Neural crest cell (in vitro differentiated cells): ENCODE data around the gene THBD. TPM values are rescaled to one million over a fixed set of nuclear protein-coding genes. Genes with fewer than 3 reads are reported as not detected.

Experiments
- DNase-seq: peaks from one replicate; pipeline ENCODE4 v3.0.0; 2021; ENCODE audit warnings: low read depth, mixed read lengths, low spot score
- H3K27ac Mint-ChIP-seq: one replicate; pipeline ENCODE4 v1.8.0; 2021; ENCODE audit warnings: mild to moderate bottlenecking, mixed read lengths; ENCODE audit not compliant: unreplicated experiment
- H3K27me3 Mint-ChIP-seq: 2 replicates; pipeline ENCODE4 v1.8.0; 2021; ENCODE audit warnings: low read depth, mild to moderate bottlenecking, mixed read lengths
- H3K36me3 Mint-ChIP-seq: 2 replicates; pipeline ENCODE4 v1.8.0; 2021; ENCODE audit warnings: low read depth, mild to moderate bottlenecking, mixed read lengths
- H3K4me1 Mint-ChIP-seq: 2 replicates; pipeline ENCODE4 v1.8.0; 2021; ENCODE audit warnings: mixed read lengths
- H3K4me3 Mint-ChIP-seq: one replicate; pipeline ENCODE4 v1.8.0; 2021; ENCODE audit warnings: mild to moderate bottlenecking, mixed read lengths
- H3K9me3 Mint-ChIP-seq: 2 replicates; pipeline ENCODE4 v1.8.0; 2021; ENCODE audit warnings: mixed read lengths
- total RNA-seq: library from RNA; stranded (reverse); gene quantifications from 2 replicates; pipeline ENCODE4 v1.2.1, GENCODE V29; 2021
- TF ChIP-seq, protein P1 (sequence below): fragments of 200-600 bp; sonication (generic); conservative IDR thresholded peaks from 2 replicates; pipeline ENCODE4 v1.5.0; 2021; ENCODE audit warnings: antibody characterized with exemption, mild to moderate bottlenecking

Gene THBD
- total RNA-seq, 1 donor from 2014 or later: 0.12 TPM

DNA sequence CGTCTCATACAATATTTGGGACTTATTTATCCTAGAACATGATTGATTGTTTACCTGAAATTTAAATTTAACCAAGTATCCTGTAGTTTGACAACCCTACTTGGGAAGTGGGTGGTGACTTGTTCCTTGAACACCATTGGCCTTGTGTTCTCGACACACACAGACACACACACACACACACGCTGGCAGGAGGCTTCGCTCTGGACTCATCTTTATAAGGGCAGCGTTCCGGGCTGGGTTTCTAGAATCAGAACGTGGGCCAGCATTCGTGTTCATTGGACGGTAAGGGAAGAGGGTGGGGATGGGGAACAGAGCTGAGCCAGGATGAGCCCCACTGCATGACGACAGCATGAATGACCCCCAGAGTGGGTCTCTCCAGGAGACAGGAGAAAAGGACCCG, 30.5 kb downstream of the THBD start:
- TF ChIP-seq, protein P1, sequence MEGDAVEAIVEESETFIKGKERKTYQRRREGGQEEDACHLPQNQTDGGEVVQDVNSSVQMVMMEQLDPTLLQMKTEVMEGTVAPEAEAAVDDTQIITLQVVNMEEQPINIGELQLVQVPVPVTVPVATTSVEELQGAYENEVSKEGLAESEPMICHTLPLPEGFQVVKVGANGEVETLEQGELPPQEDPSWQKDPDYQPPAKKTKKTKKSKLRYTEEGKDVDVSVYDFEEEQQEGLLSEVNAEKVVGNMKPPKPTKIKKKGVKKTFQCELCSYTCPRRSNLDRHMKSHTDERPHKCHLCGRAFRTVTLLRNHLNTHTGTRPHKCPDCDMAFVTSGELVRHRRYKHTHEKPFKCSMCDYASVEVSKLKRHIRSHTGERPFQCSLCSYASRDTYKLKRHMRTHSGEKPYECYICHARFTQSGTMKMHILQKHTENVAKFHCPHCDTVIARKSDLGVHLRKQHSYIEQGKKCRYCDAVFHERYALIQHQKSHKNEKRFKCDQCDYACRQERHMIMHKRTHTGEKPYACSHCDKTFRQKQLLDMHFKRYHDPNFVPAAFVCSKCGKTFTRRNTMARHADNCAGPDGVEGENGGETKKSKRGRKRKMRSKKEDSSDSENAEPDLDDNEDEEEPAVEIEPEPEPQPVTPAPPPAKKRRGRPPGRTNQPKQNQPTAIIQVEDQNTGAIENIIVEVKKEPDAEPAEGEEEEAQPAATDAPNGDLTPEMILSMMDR: no peak
- no peak for DNase-seq
- Mint-ChIP-seq H3K27ac (no peak overlapping the region), H3K27me3 (no peaks in the 10 kb centered on the region), H3K4me3 (no peak overlapping the region), H3K4me1 (peaks cover 10% of the 10 kb centered on the region), H3K36me3 (no peaks in the 10 kb centered on the region), H3K9me3 (no peaks in the 10 kb centered on the region)

DNA sequence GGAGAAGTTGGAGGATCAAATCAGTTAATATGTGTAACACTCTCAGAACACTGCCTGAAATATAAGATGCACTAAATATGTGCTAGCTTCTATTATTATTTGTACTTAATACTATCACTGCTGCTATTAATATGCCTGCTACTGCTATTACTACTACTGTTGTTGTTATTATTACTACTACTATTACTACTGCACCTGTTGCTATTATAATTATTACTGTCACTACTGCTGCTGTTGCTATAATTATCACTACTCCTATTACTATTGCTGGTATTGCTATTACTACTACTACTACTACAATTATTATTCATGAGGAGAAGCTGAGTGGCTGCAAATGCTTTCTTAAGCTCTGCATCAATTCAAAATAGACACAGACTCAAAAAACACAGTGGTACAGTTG, 31.0 kb downstream of the THBD start:
- Mint-ChIP-seq H3K9me3 (no peaks in the 10 kb centered on the region), H3K27me3 (no peaks in the 10 kb centered on the region), H3K4me3 (no peak overlapping the region), H3K36me3 (no peaks in the 10 kb centered on the region), H3K27ac (no peak overlapping the region), H3K4me1 (peaks cover 6% of the 10 kb centered on the region)
- TF ChIP-seq, protein P1: no peak
- no peak for DNase-seq

DNA sequence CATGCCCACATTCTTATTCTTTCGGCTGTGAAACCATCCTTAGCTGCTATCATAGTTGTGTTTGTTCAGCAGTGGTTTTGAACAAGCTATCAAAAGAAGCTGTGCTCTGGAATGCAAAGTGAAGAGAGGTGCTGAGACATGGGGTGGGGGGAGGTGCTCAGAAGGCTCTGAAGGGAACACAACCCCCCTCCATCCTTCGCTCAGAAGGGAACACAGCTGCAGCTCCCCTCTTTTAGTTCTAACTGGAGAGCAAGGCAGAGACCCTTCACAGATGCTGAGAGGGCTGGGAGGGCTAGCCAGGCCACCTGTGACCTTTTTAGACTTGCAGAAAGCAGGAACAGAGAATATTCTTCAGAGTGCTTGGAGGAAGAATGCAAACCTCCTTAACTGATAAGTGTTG, 32.0 kb downstream of the THBD start:
- Mint-ChIP-seq H3K9me3 (no peaks in the 10 kb centered on the region), H3K4me1 (no peaks in the 10 kb centered on the region), H3K36me3 (no peaks in the 10 kb centered on the region), H3K27me3 (no peaks in the 10 kb centered on the region), H3K4me3 (no peak overlapping the region), H3K27ac (no peak overlapping the region)
- TF ChIP-seq, protein P1: no peak
- DNase-seq: no peak

GRCh38 chr20:23013429-23013828, 36.0 kb downstream of the THBD start:
- Mint-ChIP-seq H3K36me3 (no peaks in the 10 kb centered on the region), H3K27ac (no peak overlapping the region), H3K9me3 (no peaks in the 10 kb centered on the region), H3K4me1 (no peaks in the 10 kb centered on the region), H3K27me3 (no peaks in the 10 kb centered on the region), H3K4me3 (no peak overlapping the region)
- DNase-seq: no peak
- TF ChIP-seq, protein P1: no peak

DNA sequence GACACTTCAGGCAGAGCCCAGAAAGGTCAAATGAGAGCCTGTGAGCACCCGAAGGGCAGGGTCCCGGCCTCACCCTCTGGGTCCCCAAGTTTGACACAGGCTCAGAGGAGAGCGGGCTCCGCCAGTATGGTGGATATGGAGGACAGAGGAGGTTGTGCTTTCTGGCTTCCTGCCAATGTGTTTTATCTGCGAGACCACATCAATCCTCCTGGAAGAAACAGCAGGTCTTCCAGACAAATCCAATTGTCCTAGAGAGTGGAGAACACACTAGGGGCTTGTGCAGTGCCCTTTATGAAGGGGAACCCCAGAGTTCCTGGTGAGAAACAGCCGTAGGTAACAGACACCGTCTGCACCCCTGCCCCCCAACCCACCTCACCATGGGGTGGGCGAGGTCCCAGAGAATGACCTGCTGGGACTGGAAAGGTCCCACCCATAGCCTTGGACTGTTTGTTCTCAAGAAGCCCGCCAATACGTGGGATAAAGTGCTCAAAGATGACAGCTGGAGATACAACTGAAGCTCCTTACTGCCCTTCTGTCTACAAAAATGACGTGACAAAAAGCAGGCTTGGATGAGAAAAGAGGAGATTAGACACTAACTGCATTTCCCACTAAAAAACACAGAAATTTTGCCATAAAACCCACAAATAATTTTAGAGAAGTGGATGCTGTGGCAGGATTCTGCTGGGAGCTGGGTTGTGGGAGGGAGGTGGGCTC, 38.3 kb downstream of the THBD start:
- no peaks in the 10 kb centered on the region for H3K27me3 Mint-ChIP-seq
- no peak overlapping the region for H3K27ac Mint-ChIP-seq
- no peaks in the 10 kb centered on the region for H3K36me3 Mint-ChIP-seq
- no peak for DNase-seq
- H3K9me3 Mint-ChIP-seq: no peaks in the 10 kb centered on the region
- no peaks in the 10 kb centered on the region for H3K4me1 Mint-ChIP-seq
- H3K4me3 Mint-ChIP-seq: no peak overlapping the region
- TF ChIP-seq, protein P1: no peak
